Measurements from ENCODE around the gene NUP93. TPM values are rescaled to one million over a fixed set of nuclear protein-coding genes. Genes with fewer than 3 reads are reported as not detected.
"Not testable (repeated sequence)": the region's sequence is repeated elsewhere in the genome, so short reads cannot be mapped to it uniquely, and the experiment has no call there.

NUP93 gene
- polyA plus RNA-seq, 1 donor: 42.0 TPM

GRCh38 chr16:56776562-56776961 is 46.6 kb downstream of the NUP93 start:
- DNase-seq (ENCODE audit: low read depth): no peak

GRCh38 chr16:56777001-56777400 is 47.1 kb downstream of the NUP93 start:
- no peak for DNase-seq (ENCODE audit: low read depth)

GRCh38 chr16:56777482-56777881 is 47.6 kb downstream of the NUP93 start:
- DNase-seq (ENCODE audit: low read depth): no peak

GRCh38 chr16:56779906-56780305 is 50.0 kb downstream of the NUP93 start:
- DNase-seq (ENCODE audit: low read depth): no peak

DNA sequence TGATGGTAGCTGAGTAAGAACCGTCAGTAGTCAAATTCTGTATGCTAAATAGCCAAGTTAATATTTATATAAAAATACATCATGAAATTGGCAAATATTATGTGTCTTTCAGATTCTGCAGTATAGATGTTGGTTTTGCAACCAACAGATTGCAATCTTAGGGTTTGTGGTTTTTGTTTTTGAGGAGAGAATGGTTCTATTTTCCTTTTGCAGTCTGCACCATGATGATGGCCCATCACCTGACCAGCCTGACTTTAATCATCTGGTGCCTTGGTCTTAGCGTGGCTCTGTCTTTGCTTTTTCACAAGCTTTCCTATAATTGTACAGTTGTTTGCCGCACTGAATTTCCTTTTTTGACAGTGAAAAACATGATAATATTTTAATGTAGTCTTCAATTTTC is 50.7 kb downstream of the NUP93 start:
- DNase-seq (ENCODE audit: low read depth): no peak

DNA sequence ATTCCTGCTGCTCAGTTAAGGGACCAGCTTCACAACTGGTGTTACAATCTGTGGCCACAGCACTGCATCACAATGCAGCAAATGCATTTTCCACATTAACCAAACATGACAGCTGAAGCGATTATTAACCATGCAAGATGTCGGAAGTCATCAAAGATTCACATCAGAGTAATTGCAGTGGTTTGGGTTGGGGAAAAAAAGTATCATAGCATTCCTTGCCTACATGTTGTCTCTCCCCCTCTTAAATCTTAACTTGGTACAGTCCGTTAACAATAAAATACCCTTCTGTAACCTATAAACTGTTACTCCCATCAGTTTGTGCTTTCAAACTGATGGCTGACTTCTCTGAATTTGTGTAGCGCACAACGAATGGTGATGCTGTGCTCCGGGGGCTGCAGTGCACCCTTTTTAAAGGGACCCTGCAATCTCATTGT is 51.6 kb downstream of the NUP93 start:
- DNase-seq (ENCODE audit: low read depth): no peak

DNA sequence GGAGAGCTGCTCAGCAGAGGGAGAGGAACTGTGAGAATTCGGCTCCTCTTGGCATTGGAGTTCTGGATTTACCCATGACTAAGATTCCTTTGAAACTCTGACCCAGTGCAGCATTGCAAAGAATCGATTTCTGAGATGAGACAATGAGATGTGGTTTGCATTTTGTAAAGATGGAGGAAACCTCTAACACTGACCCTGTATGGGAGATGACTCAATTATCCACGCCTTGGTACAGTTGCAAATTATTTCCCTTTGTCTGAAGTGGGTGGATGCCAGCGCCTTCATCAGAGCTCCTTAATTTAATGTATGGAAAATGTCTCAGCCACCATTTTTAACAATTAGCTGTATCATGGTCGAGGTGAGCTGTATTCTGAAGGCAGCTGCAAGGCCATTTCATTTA is 53.4 kb downstream of the NUP93 start:
- no peak for DNase-seq (ENCODE audit: low read depth)

DNA sequence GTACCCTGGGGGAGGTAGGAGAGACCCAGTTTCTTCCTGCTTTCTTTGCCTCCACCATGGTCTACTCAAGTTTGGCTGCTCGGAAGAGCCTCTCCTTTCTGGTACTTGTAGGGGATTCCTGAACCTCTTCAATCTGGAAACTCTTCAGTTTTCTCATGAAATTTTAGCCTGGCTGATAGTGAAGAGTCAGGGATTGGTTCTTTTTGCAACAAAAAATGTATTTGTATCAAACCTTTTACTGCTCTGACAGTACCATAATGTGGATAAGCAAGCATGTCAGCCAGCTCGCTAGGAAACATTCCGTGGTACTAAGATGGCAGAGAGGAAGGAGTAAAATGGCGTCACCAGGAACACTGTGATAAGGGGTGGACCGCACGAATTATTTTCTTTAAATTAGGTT is 55.4 kb downstream of the NUP93 start:
- no peak for DNase-seq (ENCODE audit: low read depth)

DNA sequence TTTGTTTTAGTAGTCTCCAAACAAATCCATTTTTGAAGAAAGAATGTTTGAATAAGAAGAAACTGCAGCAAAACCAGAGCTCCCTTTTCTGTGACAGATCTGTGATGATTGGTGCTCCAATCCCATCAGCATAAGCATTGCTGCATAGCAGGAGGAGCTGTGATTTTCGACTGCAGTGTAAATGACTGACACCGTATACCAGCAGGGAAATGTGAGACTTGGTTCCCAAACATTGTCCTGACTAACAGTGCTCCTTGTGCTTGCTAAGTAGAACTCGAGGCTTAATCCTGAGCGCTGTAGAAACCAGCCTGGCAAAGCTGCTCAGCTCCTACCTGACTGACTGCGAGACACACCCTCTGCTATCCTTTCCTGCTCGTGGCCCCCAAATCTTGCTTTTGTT is 57.2 kb downstream of the NUP93 start:
- no peak for DNase-seq (ENCODE audit: low read depth)

GRCh38 chr16:56788435-56788834 is 58.5 kb downstream of the NUP93 start:
- no peak for DNase-seq (ENCODE audit: low read depth)

DNA sequence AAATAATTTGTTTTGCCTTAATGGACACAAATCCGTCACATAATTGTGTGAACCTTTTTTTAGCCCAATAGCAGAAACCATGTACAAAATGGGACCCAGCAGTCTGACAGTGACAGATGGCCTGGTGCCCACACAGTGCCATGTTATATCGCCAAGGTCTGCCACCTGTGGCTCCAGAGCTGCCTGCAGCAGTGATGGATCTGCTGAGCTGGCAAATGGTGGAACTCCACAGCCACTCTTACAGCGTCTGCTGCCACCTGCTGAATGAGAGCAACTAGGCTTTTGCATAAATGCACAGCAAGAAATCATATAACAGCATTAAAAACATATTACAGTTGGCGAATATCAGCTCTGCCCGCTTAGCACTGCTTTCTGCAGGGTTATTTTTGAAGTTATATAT is 59.4 kb downstream of the NUP93 start:
- no peak for DNase-seq (ENCODE audit: low read depth)

DNA sequence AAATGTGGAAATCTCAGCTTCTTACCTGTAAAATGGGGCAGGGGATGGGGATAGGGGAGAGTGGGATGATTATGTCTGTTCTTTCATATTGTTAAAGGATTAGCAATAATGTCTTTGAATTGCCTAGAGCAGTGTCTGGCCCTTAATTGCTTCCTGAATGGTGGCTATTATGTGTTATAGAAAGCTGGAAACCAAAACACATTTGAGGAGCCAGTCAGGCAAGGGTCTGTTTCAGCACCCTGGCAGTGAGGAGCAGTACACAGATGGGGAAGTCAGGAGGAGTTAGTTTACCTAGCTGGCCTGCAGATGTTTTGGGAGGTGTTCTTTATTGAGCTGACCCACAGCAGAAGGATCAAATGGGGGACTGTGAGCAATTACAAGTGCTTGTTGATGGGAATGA is 63.0 kb downstream of the NUP93 start:
- DNase-seq (ENCODE audit: low read depth): no peak

DNA sequence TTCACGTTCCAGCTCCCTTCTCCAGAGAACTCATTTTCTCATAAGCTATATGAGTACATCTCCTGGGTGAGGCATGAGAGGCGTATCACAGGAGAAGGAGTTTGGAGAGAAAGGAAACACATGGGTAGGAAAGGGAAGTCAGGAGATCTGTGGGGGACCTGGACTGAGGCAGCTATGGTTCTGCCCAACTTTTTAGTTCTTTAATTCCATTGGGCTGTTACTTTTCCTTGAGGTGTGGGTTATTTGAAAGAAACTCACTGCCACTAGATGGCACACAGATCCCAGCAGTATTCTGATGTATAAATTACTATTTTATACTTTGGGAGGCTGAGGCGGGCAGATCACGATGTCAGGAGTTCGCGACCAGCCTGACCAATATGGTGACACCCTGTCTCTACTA is 63.6 kb downstream of the NUP93 start:
- no peak for DNase-seq (ENCODE audit: low read depth)

- DNase-seq (ENCODE audit: low read depth): no peak
These were observed 65.1 kb downstream of the NUP93 start for GRCh38 chr16:56795011-56795410.

DNA sequence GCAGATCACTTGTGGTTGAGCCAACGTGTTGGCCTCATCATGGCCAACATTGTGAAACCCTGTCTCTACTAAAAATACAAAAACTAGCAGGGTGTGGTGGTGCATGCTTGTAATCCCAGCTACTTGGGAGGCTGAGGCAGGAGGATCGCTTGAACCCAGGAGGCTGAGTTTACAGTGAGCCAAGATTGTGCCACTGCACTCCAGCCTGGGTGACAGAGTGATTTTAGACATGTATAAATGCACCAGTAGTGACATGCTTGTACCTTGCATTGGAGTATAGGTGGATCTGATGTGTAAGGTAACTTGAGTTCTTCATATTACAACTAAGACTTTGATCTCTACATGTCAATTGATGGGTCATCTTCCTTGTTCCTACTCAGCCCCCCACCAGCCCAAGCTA is 67.1 kb downstream of the NUP93 start:
- DNase-seq (ENCODE audit: low read depth): not testable (repeated sequence)

GRCh38 chr16:56797861-56798260 is 67.9 kb downstream of the NUP93 start:
- DNase-seq (ENCODE audit: low read depth): no peak

- DNase-seq (ENCODE audit: low read depth): no peak
These were observed 69.0 kb downstream of the NUP93 start for GRCh38 chr16:56798955-56799354.

DNA sequence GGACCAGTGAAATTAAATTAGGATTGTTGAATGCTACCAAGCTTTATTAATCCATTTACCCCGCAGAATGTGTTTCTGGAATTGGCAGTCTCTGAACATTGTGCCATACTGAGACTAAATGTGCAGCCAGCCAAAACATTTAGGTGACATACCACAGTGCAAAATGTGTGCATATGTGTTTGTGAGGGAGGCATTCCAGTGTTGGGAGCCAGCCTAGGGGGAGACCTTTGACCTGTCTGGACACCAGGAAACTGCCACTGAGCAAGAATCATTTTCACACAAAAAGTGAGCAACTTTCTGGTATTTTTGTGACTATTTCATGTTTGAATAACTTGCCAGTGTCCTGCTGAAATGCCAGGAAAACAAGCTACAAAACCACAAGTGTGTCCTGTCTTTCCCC is 70.4 kb downstream of the NUP93 start:
- DNase-seq (ENCODE audit: low read depth): no peak

- DNase-seq (ENCODE audit: low read depth): no peak
These were observed 71.8 kb downstream of the NUP93 start for GRCh38 chr16:56801762-56802161.

- no peak for DNase-seq (ENCODE audit: low read depth)
These were observed 77.2 kb downstream of the NUP93 start for GRCh38 chr16:56807011-56807675.

GRCh38 chr16:56807676-56808067 is 77.7 kb downstream of the NUP93 start:
- DNase-seq (ENCODE audit: low read depth): not testable (repeated sequence)

GRCh38 chr16:56810954-56811353 is 81.0 kb downstream of the NUP93 start:
- no peak for DNase-seq (ENCODE audit: low read depth)

GRCh38 chr16:56811602-56812001 is 81.7 kb downstream of the NUP93 start:
- DNase-seq (ENCODE audit: low read depth): not testable (repeated sequence)

DNA sequence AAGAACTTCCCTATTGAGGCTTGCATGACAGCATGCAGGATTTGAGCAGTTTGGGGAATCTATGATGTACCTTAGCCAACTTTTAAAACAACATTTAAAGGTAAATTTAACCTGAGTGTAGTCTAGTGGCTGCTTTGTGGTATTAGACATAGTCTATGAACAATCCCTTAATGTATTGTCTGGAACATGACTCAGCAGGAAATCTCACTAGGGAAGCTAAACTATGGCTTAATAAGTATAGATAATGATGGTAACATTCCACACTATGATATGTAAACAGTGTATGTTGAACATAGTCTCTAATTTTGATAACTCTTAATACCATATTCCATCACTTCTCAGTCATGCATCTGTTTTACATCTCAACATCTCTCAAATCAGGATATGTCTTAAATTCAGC is 83.0 kb downstream of the NUP93 start:
- no peak for DNase-seq (ENCODE audit: low read depth)
